ENCODE results near the gene EPHB3. TPM values are rescaled to one million over a fixed set of nuclear protein-coding genes. Genes with fewer than 3 reads are reported as not detected.
A peak's percentile ranks its signal among the peaks of the same experiment; 100 is the strongest.

EPHB3 gene
- total and polyA plus RNA-seq, 2 of the 4 experiments (the other 2 are of a cell fraction): 0.72 to 2.9 TPM

DNA sequence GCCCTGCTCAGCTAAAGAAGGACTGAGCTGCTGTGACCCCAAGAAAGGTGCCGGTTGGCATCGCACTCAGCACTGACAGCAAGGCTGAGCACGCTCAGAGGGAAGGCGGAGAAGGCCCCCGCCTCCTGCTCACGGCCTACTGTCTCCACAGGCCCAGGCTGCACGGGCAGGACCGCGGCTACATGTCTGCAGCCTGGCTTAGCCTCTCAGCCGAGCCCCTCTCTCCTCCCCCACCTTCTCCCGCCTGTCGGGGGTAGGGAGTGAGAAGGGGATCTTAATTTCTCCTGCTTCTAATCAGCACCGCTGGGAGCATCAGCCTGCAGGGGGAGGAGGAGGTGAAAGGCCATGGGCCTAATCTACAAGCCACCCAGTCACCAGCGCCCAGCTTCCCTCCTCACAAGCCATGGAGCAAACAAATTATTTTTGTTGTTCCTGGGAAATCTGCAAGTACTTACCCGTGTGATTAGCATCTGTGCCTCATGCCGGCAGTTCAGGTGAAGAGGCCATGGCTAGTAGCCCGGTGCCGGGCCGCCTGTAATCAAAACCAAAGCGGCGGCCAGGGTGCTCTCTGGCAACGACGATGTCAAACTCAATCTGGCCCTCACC lies 68.1 kb downstream of the EPHB3 start:
- Histone ChIP-seq H2BK5ac (ENCODE audit: low read depth, low read length, poor library complexity, severe bottlenecking) (no peak overlapping the region), H4K91ac (ENCODE audit: insufficient read depth, low read depth, low read length) (no peak overlapping the region), H3K18ac (ENCODE audit: low read depth, low read length) (no peak overlapping the region), H4K5ac (ENCODE audit: low read depth, low read length) (no peak overlapping the region), H3K9ac (ENCODE audit: low read depth, low read length) (no peak overlapping the region), H3K4ac (ENCODE audit: low read depth, low read length) (no peak overlapping the region), H3K14ac (replicated peaks; ENCODE audit: low read depth, low read length) (no peak overlapping the region), H3K23ac (ENCODE audit: low read depth, low read length) (no peak overlapping the region), H2AK5ac (ENCODE audit: low read depth, low read length) (no peak overlapping the region), H3K4me2 (ENCODE audit: low read depth, low read length) (no peak overlapping the region), H3K79me1 (ENCODE audit: low read depth in 1 of 2, low read length in 2 of 2) (no peaks in the 10 kb centered on the region), H2BK120ac (ENCODE audit: low read depth, low read length) (no peak overlapping the region), H3K27ac (ENCODE audit: insufficient read depth, low read length) (no peak overlapping the region), H4K8ac (ENCODE audit: low read depth in 2 of 2, low read length in 2 of 2) (no peak overlapping the region), H2BK20ac (ENCODE audit: low read depth, low read length) (no peak overlapping the region), H3K36me3 (ENCODE audit: control insufficient read depth, insufficient read depth, low read length) (no peaks in the 10 kb centered on the region), H3K4me1 (ENCODE audit: control insufficient read depth, insufficient read depth, low read length) (no peaks in the 10 kb centered on the region), H2AFZ (replicated peaks; ENCODE audit: low read length, poor library complexity) (peak overlapping the region; percentile 6), H3K9me1 (ENCODE audit: insufficient read depth, low read length) (no peaks in the 10 kb centered on the region), H3K9me3 (ENCODE audit: control insufficient read depth, insufficient read depth, low read length) (peaks cover 2% of the 10 kb centered on the region; the same call in 1 of the 2 replicates), H2BK15ac (ENCODE audit: low read depth, low read length) (no peak overlapping the region), H4K20me1 (ENCODE audit: insufficient read depth, low read length) (no peaks in the 10 kb centered on the region), H3K4me3 (ENCODE audit: insufficient read depth, low read depth, low read length) (no peak overlapping the region), H3K56ac (ENCODE audit: extremely low read depth, insufficient read depth, low read length) (no peak overlapping the region), H3K27me3 (ENCODE audit: control insufficient read depth, insufficient read depth, low read length) (peaks cover 24% of the 10 kb centered on the region), H2AK9ac (replicated peaks; ENCODE audit: low read depth, low read length, poor library complexity) (peak overlapping the region; percentile 42)
- no TSS peak for BruUV-seq (replicated peaks)
- intact Hi-C loops (cut with micrococcal nuclease) (no loop called here), dilution Hi-C loops (cut with HindIII; ENCODE audit: low sequenced_read_pairs, unreplicated experiment) (no loop called here), in situ Hi-C loops (cut with MboI; ENCODE audit: low sequenced_read_pairs) (no loop called here)
- WGBS, 2 experiments (ENCODE audit: extremely low coverage in 2 of 2, insufficient read length in 1 of 2): 79% methylated on average over 10 of the region's 23 CpGs; no CpG with 5 or more reads in 1 of the 2 experiments
- POLR2A ChIA-PET (ENCODE audit: unreplicated experiment): no interaction called here
- ATAC-seq (ENCODE audit: low read depth): no peak
- DNase-seq: no peak
- CTCF ChIA-PET: no interaction called here
- TF ChIP-seq SMC3 (IDR thresholded peaks at IDR 0.05; ENCODE audit: low read depth, low read length) (no peak), RCOR1 (IDR thresholded peaks at IDR 0.05; ENCODE audit: insufficient replicate concordance, low read length) (no peak), MAFK (IDR thresholded peaks at IDR 0.05; ENCODE audit: low read depth, low read length) (no peak), RFX5 (IDR thresholded peaks at IDR 0.05; ENCODE audit: low read depth, low read length) (no peak), CHD1 (IDR thresholded peaks at IDR 0.05; ENCODE audit: low read depth, low read length) (no peak), CEBPB (IDR thresholded peaks at IDR 0.05; ENCODE audit: low read depth, low read length) (no peak), MXI1 (IDR thresholded peaks at IDR 0.05; ENCODE audit: borderline replicate concordance, low read depth, low read length) (no peak), ELK1 (IDR thresholded peaks at IDR 0.05; ENCODE audit: borderline replicate concordance, low read depth, low read length) (no peak), BHLHE40 (IDR thresholded peaks at IDR 0.05; ENCODE audit: low read depth, low read length) (no peak), POLR2A (IDR thresholded peaks at IDR 0.05; ENCODE audit: low read depth, low read length) (no peak)
- TF ChIP-seq, protein P1, sequence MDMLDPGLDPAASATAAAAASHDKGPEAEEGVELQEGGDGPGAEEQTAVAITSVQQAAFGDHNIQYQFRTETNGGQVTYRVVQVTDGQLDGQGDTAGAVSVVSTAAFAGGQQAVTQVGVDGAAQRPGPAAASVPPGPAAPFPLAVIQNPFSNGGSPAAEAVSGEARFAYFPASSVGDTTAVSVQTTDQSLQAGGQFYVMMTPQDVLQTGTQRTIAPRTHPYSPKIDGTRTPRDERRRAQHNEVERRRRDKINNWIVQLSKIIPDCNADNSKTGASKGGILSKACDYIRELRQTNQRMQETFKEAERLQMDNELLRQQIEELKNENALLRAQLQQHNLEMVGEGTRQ (IDR thresholded peaks at IDR 0.05; ENCODE audit: low read depth, low read length): no peak
